Measurements from ENCODE around the gene AGAP1. TPM values are rescaled to one million over a fixed set of nuclear protein-coding genes. Genes with fewer than 3 reads are reported as not detected.

The AGAP1 gene
- total RNA-seq, 2 donors from 2014 or later, result 32.8 to 34.7 TPM

- Mint-ChIP-seq H3K9me3 (no peaks in the 10 kb centered on the region), H3K4me1 (peaks cover 41% of the 10 kb centered on the region), H3K4me3 (no peak overlapping the region), H3K36me3 (ENCODE audit: low read depth) (peaks cover 3% of the 10 kb centered on the region), H3K27ac (no peak overlapping the region), H3K27me3 (ENCODE audit: insufficient read depth) (no peaks in the 10 kb centered on the region)
- DNase-seq, result no peak
- H3K27ac ChIP-seq (ENCODE audit: low read depth, low read length), result no peak overlapping the region
- TF ChIP-seq CTCF (conservative IDR thresholded peaks at IDR 0.05), result no peak
- H3K9ac ChIP-seq (ENCODE audit: extremely low read depth, low read length, poor library complexity, severe bottlenecking), result no peak overlapping the region
- WGBS, 2 experiments (ENCODE audit: insufficient coverage in 1 of 2, insufficient read length in 1 of 2), result 82 to 90% methylated on average over 5 to 7 of the region's 8 CpGs
- no peaks in the 10 kb centered on the region for H3K9me3 ChIP-seq (ENCODE audit: control insufficient read depth, low read length)
- H3K36me3 ChIP-seq (ENCODE audit: control insufficient read depth, insufficient read depth, low read length), result no peaks in the 10 kb centered on the region
- no peaks in the 10 kb centered on the region for H3K27me3 ChIP-seq (ENCODE audit: control insufficient read depth, insufficient read depth, low read length, poor library complexity, severe bottlenecking)
- H3K4me1 ChIP-seq (ENCODE audit: control insufficient read depth, insufficient read depth, low read length), result peaks cover 8% of the 10 kb centered on the region
- H3K4me3 ChIP-seq (ENCODE audit: low read length), result no peak overlapping the region
These were observed 81.6 kb downstream of the AGAP1 start for GRCh38 chr2:235575431-235575830.

DNA sequence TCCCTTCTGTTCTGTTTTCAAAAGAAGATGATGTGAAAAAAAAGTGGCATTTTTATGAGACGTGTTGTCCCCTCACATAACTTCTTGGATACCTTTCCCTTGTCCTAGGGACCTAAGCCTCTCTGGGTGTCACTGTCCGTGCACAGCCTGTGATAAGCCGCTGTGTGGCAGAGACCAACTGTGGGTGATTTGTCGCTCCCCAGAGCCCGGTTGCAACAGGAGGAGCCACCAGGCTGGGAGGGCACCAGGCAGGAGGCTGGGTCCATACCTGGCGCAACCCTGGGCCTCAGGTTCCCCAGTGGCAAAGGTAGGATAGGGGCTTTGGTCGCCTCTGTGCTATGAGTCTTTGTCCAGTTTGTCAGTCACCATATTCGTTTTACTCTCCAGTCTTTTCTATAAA lies 82.1 kb downstream of the AGAP1 start:
- Histone ChIP-seq H3K4me3 (ENCODE audit: low read length) (no peak overlapping the region), H3K27me3 (ENCODE audit: control insufficient read depth, insufficient read depth, low read length, poor library complexity, severe bottlenecking) (no peaks in the 10 kb centered on the region), H3K36me3 (ENCODE audit: control insufficient read depth, insufficient read depth, low read length) (no peaks in the 10 kb centered on the region), H3K9me3 (ENCODE audit: control insufficient read depth, low read length) (no peaks in the 10 kb centered on the region), H3K4me1 (ENCODE audit: control insufficient read depth, insufficient read depth, low read length) (peaks cover 6% of the 10 kb centered on the region), H3K27ac (ENCODE audit: low read depth, low read length) (no peak overlapping the region), H3K9ac (ENCODE audit: extremely low read depth, low read length, poor library complexity, severe bottlenecking) (no peak overlapping the region)
- H3K4me1 Mint-ChIP-seq, result peaks cover 38% of the 10 kb centered on the region
- WGBS, 2 experiments (ENCODE audit: insufficient coverage in 1 of 2, insufficient read length in 1 of 2), result 87 to 88% methylated on average over 3 to 7 of the region's 8 CpGs
- H3K36me3 Mint-ChIP-seq (ENCODE audit: low read depth), result peaks cover 3% of the 10 kb centered on the region
- no peaks in the 10 kb centered on the region for H3K9me3 Mint-ChIP-seq
- no peak overlapping the region for H3K27ac Mint-ChIP-seq
- no peak overlapping the region for H3K4me3 Mint-ChIP-seq
- DNase-seq, result no peak
- TF ChIP-seq CTCF (conservative IDR thresholded peaks at IDR 0.05), result no peak
- no peaks in the 10 kb centered on the region for H3K27me3 Mint-ChIP-seq (ENCODE audit: insufficient read depth)

GRCh38 chr2:235576337-235576910 lies 82.6 kb downstream of the AGAP1 start:
- no peak overlapping the region for H3K4me3 ChIP-seq (ENCODE audit: low read length)
- no peak overlapping the region for H3K27ac ChIP-seq (ENCODE audit: low read depth, low read length)
- Mint-ChIP-seq H3K36me3 (ENCODE audit: low read depth) (peaks cover 3% of the 10 kb centered on the region), H3K4me3 (no peak overlapping the region), H3K27me3 (ENCODE audit: insufficient read depth) (no peaks in the 10 kb centered on the region), H3K27ac (no peak overlapping the region), H3K4me1 (peaks cover 37% of the 10 kb centered on the region), H3K9me3 (no peaks in the 10 kb centered on the region)
- no peak overlapping the region for H3K9ac ChIP-seq (ENCODE audit: extremely low read depth, low read length, poor library complexity, severe bottlenecking)
- WGBS, 2 experiments (ENCODE audit: insufficient coverage in 1 of 2, insufficient read length in 1 of 2), result 87 to 91% methylated on average over 7 to 11 of the region's 11 CpGs
- peaks cover 6% of the 10 kb centered on the region for H3K4me1 ChIP-seq (ENCODE audit: control insufficient read depth, insufficient read depth, low read length)
- H3K27me3 ChIP-seq (ENCODE audit: control insufficient read depth, insufficient read depth, low read length, poor library complexity, severe bottlenecking), result no peaks in the 10 kb centered on the region
- no peak for DNase-seq
- no peaks in the 10 kb centered on the region for H3K9me3 ChIP-seq (ENCODE audit: control insufficient read depth, low read length)
- no peak for TF ChIP-seq CTCF (conservative IDR thresholded peaks at IDR 0.05)
- no peaks in the 10 kb centered on the region for H3K36me3 ChIP-seq (ENCODE audit: control insufficient read depth, insufficient read depth, low read length)

Data from endodermal cell (in vitro differentiated cells).